ENCODE data around the gene ALDH1A3.

Gene ALDH1A3

DNA sequence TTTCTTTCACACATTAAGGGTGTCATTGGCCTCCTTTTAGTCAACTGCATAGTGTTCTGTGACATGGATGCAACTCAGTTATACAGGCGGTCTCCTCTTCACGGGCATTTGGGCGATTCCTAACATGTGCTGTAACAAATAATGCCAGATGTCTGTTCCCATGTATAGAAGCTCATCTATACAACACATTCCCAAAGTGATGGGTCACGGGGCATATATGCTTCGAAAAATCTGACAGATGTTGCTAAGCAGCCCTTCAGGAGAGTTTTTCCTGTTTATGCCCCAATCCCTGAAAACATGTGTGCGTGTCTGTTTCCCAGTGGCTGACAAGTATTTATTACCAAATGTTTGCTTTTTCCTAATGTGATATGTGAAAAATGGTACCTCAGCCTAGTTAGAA lies 65.4 kb downstream of the ALDH1A3 start:
- DNase-seq (ENCODE audit: low read depth) = no peak
- TF ChIP-seq, protein P1, sequence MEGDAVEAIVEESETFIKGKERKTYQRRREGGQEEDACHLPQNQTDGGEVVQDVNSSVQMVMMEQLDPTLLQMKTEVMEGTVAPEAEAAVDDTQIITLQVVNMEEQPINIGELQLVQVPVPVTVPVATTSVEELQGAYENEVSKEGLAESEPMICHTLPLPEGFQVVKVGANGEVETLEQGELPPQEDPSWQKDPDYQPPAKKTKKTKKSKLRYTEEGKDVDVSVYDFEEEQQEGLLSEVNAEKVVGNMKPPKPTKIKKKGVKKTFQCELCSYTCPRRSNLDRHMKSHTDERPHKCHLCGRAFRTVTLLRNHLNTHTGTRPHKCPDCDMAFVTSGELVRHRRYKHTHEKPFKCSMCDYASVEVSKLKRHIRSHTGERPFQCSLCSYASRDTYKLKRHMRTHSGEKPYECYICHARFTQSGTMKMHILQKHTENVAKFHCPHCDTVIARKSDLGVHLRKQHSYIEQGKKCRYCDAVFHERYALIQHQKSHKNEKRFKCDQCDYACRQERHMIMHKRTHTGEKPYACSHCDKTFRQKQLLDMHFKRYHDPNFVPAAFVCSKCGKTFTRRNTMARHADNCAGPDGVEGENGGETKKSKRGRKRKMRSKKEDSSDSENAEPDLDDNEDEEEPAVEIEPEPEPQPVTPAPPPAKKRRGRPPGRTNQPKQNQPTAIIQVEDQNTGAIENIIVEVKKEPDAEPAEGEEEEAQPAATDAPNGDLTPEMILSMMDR (conservative IDR thresholded peaks at IDR 0.05; ENCODE audit: control insufficient read depth, insufficient read depth, low read depth, low read length) = no peak
- H3K4me3 ChIP-seq (ENCODE audit: control insufficient read depth, low read depth, low read length) = no peak overlapping the region

DNA sequence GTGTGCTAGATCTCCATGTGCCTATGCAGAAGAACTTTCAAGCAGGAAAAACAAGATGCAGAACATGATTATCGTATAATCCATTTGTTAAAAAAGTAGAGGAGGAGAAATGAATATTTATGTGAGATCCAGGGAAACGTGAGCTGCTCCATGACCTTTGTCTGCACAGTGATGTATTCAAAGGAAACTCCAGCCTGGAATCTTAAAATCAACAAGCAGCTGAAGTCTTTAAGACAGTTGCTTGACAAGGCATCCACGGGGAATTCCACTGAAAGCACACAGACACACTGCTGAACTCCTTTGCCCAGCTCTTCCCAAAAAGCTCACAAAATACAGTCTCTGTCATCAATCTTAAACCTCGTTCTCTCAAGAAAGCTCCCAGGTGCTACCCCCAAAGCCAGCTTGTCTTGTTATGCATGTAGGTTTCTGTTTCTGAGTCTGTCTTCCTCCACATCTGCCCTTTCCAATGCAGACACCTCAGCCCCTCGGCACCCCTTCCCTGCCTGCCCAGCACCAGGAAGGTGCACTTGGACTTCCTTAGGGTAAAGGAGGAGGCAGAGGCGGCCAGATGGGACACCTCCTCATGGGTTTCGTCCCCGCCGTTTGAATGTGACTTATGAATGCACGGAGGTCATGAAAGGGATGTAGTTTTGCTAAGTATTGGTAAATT lies 68.3 kb downstream of the ALDH1A3 start:
- DNase-seq (ENCODE audit: low read depth) = no peak
- TF ChIP-seq, protein P1 (conservative IDR thresholded peaks at IDR 0.05; ENCODE audit: control insufficient read depth, insufficient read depth, low read depth, low read length) = no peak
- no peak overlapping the region for H3K4me3 ChIP-seq (ENCODE audit: control insufficient read depth, low read depth, low read length)

DNA sequence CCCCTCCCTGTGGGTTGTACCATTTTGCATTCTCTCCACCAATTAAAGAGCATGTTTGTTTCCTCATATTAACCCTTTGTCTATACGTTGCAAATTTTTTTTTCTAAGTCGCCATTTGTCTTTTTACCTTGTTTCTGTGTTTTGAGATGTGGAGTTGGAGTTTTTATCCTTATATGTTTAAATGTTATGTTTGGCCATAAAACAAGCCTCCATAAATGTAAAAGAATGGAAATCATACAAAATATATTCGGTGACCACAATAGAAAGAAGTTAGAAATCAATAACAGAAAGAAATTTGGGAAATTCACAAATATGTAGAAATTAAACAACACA lies 68.8 kb downstream of the ALDH1A3 start:
- no peak for DNase-seq (ENCODE audit: low read depth)
- no peak overlapping the region for H3K4me3 ChIP-seq (ENCODE audit: control insufficient read depth, low read depth, low read length)
- TF ChIP-seq, protein P1 (conservative IDR thresholded peaks at IDR 0.05; ENCODE audit: control insufficient read depth, insufficient read depth, low read depth, low read length) = no peak

DNA sequence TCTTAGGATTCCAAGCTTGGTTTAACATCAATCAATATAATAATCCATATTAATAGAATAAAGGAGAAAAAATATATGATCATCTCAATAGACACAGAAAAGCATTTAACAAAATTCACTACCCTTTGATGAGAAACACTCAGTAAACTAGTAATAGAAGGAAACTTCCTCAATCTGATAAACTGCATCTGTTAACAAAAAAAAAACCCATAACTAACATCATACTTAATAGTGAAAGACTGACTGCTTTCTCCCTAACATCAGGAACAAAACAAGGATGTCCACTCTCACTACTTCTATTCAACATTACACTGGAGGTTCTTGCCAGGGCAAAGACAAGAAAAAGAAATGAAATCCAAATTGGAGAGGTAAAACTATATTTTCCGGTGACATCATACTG lies 70.1 kb downstream of the ALDH1A3 start:
- TF ChIP-seq, protein P1 (conservative IDR thresholded peaks at IDR 0.05; ENCODE audit: control insufficient read depth, insufficient read depth, low read depth, low read length) = no peak
- no peak overlapping the region for H3K4me3 ChIP-seq (ENCODE audit: control insufficient read depth, low read depth, low read length)
- DNase-seq (ENCODE audit: low read depth) = no peak

DNA sequence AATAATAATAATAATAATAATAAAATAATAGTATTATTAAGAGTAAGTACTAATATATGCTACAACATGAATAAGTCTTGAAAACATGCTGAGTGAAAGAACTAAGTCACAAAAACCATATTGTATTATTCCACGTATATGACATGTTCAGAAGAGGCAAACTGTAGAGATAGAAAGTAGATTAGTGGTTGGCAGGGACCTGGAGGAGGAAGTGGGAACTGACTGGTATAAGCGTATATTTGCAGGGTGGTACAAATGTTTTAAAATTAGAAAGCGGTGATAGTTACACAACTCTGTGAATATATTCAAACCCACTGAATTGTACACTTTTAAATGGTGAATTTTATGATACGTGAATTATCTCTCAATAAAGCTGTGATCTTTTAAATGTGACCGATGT lies 72.3 kb downstream of the ALDH1A3 start:
- DNase-seq (ENCODE audit: low read depth) = no peak
- no peak overlapping the region for H3K4me3 ChIP-seq (ENCODE audit: control insufficient read depth, low read depth, low read length)
- TF ChIP-seq, protein P1 (conservative IDR thresholded peaks at IDR 0.05; ENCODE audit: control insufficient read depth, insufficient read depth, low read depth, low read length) = no peak

DNA sequence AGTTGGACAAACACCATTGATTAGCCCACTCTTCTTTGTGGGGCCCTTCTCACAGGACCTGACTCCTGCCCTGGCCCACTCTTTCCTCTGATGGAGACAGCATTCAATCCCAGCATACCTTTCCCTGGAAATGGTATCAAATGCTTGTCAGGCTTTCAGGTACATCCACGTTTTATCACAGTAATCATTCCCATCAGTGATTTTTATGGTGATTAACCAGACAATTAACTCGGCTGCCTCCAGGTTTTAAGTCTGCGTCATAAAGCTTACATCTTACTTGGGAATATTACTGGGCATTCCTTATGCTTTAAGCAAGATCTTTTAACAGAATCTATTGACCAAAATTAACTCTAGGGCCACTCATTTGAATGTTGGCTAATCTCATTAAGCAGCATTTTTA lies 72.9 kb downstream of the ALDH1A3 start:
- no peak for DNase-seq (ENCODE audit: low read depth)
- TF ChIP-seq, protein P1 (conservative IDR thresholded peaks at IDR 0.05; ENCODE audit: control insufficient read depth, insufficient read depth, low read depth, low read length) = no peak
- H3K4me3 ChIP-seq (ENCODE audit: control insufficient read depth, low read depth, low read length) = no peak overlapping the region
